Astrocyte of the hippocampus (primary cell): Measurements from ENCODE around the gene PTGES2.
"Not testable (repeated sequence)": the region's sequence is repeated elsewhere in the genome, so short reads cannot be mapped to it uniquely, and the experiment has no call there.

Experiments used
- DNase-seq: peaks from one replicate; pipeline ENCODE4 v3.0.0; 2011; ENCODE audit warnings: low read depth, low spot score

Gene PTGES2

GRCh38 chr9:128136816-128137793 is 9.6 kb upstream of the PTGES2 start:
- peak; percentile 87 for DNase-seq

- DNase-seq = not testable (repeated sequence)
These were observed 8.0 kb upstream of the PTGES2 start for GRCh38 chr9:128135561-128135960.

- DNase-seq = not testable (repeated sequence)
These were observed 4.6 kb upstream of the PTGES2 start for GRCh38 chr9:128132139-128132538.

- not testable (repeated sequence) for DNase-seq
These were observed 3.8 kb upstream of the PTGES2 start for GRCh38 chr9:128131346-128131745.

- not testable (repeated sequence) for DNase-seq
These were observed 3.1 kb upstream of the PTGES2 start for GRCh38 chr9:128130651-128131050.

- not testable (repeated sequence) for DNase-seq
These were observed 2.6 kb upstream of the PTGES2 start for GRCh38 chr9:128129976-128130590.

GRCh38 chr9:128128836-128129590 is 1.5 kb upstream of the PTGES2 start:
- no peak for DNase-seq

- DNase-seq = peak; percentile 95
These were observed 684 bp upstream of the PTGES2 start for GRCh38 chr9:128127990-128128835.

GRCh38 chr9:128125580-128126354 is 1.8 kb downstream of the PTGES2 start:
- no peak for DNase-seq

- peak; percentile 62 for DNase-seq
These were observed 2.5 kb downstream of the PTGES2 start for GRCh38 chr9:128124873-128125579.

GRCh38 chr9:128124451-128124850 is 3.1 kb downstream of the PTGES2 start:
- DNase-seq = no peak

- DNase-seq = no peak
These were observed 4.0 kb downstream of the PTGES2 start for GRCh38 chr9:128123451-128124080.

- DNase-seq = no peak
These were observed 4.7 kb downstream of the PTGES2 start for GRCh38 chr9:128122809-128123175.

- DNase-seq = no peak
These were observed 5.4 kb downstream of the PTGES2 start for GRCh38 chr9:128121924-128122808.

GRCh38 chr9:128121466-128121810 is 6.1 kb downstream of the PTGES2 start:
- DNase-seq = no peak

- no peak for DNase-seq
These were observed 6.6 kb downstream of the PTGES2 start for GRCh38 chr9:128120741-128121465.

GRCh38 chr9:128120061-128120740 is 7.3 kb downstream of the PTGES2 start:
- no peak for DNase-seq
